ENCODE measurements around the gene FHOD3. TPM values are rescaled to one million over a fixed set of nuclear protein-coding genes. Genes with fewer than 3 reads are reported as not detected.

The FHOD3 gene
- total RNA-seq, 1 donor from 2014 or later: 346 TPM

DNA sequence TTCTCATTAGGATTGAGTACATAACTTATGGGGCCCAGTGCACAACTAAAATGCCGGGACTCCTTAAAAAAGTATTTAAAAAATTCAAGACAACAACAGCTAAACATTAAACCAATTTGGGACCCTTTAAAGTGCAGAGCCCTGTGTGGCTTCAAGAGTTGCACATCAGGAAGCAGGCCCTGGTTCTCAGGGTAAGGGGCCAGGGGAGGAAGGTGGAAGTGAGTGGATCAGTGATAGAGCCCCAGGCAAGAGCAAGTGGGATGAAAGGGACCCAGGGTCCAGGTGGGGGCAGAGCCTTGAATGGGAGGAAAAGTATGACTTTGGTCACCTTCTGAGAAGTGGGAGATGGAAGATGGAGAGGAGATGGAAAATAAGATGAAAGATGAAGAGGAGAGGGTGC, 2.3 kb upstream of the FHOD3 start:
- no peak overlapping the region for H3K4me3 ChIP-seq
- H3K36me3 ChIP-seq: no peaks in the 10 kb centered on the region
- TF ChIP-seq, protein P1, sequence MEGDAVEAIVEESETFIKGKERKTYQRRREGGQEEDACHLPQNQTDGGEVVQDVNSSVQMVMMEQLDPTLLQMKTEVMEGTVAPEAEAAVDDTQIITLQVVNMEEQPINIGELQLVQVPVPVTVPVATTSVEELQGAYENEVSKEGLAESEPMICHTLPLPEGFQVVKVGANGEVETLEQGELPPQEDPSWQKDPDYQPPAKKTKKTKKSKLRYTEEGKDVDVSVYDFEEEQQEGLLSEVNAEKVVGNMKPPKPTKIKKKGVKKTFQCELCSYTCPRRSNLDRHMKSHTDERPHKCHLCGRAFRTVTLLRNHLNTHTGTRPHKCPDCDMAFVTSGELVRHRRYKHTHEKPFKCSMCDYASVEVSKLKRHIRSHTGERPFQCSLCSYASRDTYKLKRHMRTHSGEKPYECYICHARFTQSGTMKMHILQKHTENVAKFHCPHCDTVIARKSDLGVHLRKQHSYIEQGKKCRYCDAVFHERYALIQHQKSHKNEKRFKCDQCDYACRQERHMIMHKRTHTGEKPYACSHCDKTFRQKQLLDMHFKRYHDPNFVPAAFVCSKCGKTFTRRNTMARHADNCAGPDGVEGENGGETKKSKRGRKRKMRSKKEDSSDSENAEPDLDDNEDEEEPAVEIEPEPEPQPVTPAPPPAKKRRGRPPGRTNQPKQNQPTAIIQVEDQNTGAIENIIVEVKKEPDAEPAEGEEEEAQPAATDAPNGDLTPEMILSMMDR (IDR thresholded peaks at IDR 0.05; ENCODE audit: borderline replicate concordance): no peak
- H3K9me3 ChIP-seq (replicated peaks): no peaks in the 10 kb centered on the region
- no peak for DNase-seq
- no peak overlapping the region for H3K27ac ChIP-seq (replicated peaks)
- peaks cover 38% of the 10 kb centered on the region for H3K27me3 ChIP-seq (ENCODE audit: low read depth)
- peaks cover 31% of the 10 kb centered on the region for H3K4me1 ChIP-seq
- intact Hi-C loops (cut with micrococcal nuclease): loop anchor here (5.0 kb wide), 1 partner anchor 277 kb away; no protein-coding TSS in a partner anchor

DNA sequence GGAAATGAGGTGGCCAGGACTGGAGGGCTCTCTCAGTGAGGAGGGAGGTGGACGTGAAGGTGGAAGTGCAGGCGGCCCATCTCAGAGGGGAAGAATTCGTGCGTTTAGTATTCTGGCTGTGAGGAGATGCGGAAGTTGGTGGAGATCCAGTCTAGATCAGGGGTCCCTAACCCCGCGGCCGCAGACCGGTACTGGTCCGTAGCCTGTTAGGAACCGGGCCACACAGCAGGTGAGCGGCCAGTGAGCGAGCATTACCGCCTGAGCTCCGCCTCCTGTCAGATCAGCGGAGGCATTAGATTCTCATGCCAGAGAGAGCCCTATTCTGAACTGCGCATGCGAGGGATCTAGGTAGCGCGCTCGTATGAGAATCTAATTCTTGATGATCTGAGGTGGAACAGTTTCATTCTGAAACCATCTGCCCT, 1.6 kb upstream of the FHOD3 start:
- intact Hi-C loops (cut with micrococcal nuclease): loop anchor here (5.0 kb wide), 1 partner anchor 276 kb away; no protein-coding TSS in a partner anchor
- peaks cover 37% of the 10 kb centered on the region for H3K4me1 ChIP-seq
- no peak overlapping the region for H3K27ac ChIP-seq (replicated peaks)
- no peak for DNase-seq
- H3K27me3 ChIP-seq (ENCODE audit: low read depth): peaks cover 44% of the 10 kb centered on the region
- no peaks in the 10 kb centered on the region for H3K9me3 ChIP-seq (replicated peaks)
- peak overlapping the region; percentile 89 for H3K4me3 ChIP-seq
- H3K36me3 ChIP-seq: no peaks in the 10 kb centered on the region
- TF ChIP-seq, protein P1 (IDR thresholded peaks at IDR 0.05; ENCODE audit: borderline replicate concordance): no peak

DNA sequence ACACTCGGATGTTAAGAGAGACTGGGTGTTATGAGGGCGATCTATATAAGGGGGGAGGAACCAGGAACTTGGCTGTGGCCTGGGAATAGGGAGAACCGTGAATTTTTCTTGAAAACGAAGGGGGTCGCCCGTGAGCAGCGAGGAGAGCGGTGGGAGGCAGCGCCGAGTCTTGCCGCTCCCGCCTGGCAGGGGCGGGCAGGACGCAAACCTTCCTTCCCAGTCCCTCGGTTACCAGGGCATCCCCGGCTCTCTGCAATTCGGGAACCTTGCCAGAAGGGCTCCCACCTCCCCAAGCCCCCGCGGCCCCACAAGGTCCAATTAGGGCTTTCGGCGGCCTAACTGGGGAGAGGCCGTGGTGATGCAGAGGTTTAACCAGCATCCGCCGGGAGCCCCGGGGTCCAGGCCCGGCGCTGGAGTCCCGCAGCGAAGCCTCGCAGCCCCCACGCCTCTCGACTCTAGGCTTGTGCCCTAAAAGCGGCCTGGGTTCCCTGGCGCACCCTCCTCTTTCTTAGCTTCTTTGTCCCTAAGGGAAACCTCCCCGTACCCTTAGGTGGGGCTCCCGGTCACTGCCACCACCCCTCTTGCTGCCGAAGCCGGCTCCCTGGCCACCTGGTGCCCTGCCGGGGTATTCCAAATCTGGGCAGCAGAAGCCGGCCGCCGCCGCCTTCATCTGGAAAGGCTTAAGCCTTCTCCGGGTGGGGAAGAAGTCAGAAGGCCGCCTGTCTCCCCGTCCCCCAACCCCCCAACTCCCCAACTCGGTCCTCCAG, 680 bp upstream of the FHOD3 start:
- Histone ChIP-seq H3K4me3 (peak overlapping the region; percentile 89), H3K36me3 (no peaks in the 10 kb centered on the region), H3K9me3 (replicated peaks) (no peaks in the 10 kb centered on the region), H3K4me1 (peaks cover 47% of the 10 kb centered on the region), H3K27me3 (ENCODE audit: low read depth) (peaks cover 44% of the 10 kb centered on the region), H3K27ac (replicated peaks) (peak overlapping the region; percentile 88)
- TF ChIP-seq, protein P1 (IDR thresholded peaks at IDR 0.05; ENCODE audit: borderline replicate concordance): no peak
- intact Hi-C loops (cut with micrococcal nuclease): loop anchor here (5.0 kb wide), 1 partner anchor 275 kb away; no protein-coding TSS in a partner anchor
- peak; percentile 60 for DNase-seq

DNA sequence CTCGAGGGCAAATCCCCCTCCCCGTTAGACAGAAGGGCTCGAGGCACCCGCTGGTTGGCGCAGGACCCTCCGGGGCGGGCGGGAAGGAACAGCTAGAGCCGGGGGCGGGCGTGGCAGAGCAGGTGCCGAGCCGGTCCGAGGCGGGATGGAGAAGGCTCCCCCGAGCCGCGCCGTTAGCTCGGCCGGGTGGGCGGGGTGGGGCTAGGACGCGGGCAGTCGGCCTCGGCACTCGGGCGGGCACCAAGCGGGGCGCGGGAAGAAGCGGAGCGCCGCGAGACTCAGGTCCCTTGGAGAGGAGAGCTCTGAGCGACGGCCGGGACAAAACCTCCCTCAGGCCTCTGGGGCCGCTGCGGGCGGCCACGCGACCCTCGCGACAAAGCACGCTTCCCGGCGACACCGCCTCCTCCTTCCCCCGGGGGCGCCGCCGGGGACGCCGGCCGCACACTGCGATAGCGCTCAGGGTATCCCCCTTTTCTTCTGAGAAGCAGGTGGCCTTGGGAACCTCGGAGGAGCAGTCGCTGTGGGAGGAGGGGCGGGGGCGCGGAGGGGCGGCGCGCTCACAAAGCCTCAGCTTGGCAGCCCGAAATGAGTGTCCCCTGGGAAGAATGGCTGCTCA, 721 bp downstream of the FHOD3 start:
- H3K27me3 ChIP-seq (ENCODE audit: low read depth): peaks cover 48% of the 10 kb centered on the region
- TF ChIP-seq, protein P1 (IDR thresholded peaks at IDR 0.05; ENCODE audit: borderline replicate concordance): no peak
- peak overlapping the region; percentile 88 for H3K27ac ChIP-seq (replicated peaks)
- no peak for DNase-seq
- peaks cover 61% of the 10 kb centered on the region for H3K4me1 ChIP-seq
- intact Hi-C loops (cut with micrococcal nuclease): loop anchor here (5.0 kb wide), 1 partner anchor 274 kb away; no protein-coding TSS in a partner anchor
- H3K9me3 ChIP-seq (replicated peaks): no peaks in the 10 kb centered on the region
- H3K4me3 ChIP-seq: peak overlapping the region; percentile 89
- H3K36me3 ChIP-seq: no peaks in the 10 kb centered on the region

DNA sequence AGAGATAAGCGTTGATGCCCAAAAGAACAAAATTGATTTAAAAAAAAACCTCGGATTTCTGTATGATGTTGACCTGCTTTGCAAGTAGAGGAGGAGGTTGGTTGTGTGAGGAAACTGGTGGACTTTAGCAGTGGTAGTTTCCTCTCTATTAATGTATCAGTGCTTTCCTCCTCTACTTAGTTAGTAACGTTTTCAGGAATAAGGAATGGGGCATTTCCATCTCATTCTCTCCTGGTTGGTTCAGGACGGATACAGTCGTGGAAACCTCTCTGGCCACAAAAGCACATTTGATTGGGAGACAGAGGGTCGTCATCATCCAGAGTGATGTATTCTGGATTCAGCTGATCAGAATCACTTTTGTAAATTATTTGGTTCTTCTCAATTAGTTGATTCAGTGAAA, 1.5 kb downstream of the FHOD3 start:
- H3K27me3 ChIP-seq (ENCODE audit: low read depth): peaks cover 48% of the 10 kb centered on the region
- intact Hi-C loops (cut with micrococcal nuclease): loop anchor here (5.0 kb wide), 1 partner anchor 273 kb away; no protein-coding TSS in a partner anchor

More for the DNA sequence above, 1.5 kb downstream of the FHOD3 start:
- TF ChIP-seq, protein P1 (IDR thresholded peaks at IDR 0.05; ENCODE audit: borderline replicate concordance): no peak
- no peak for DNase-seq
- no peaks in the 10 kb centered on the region for H3K36me3 ChIP-seq
- no peaks in the 10 kb centered on the region for H3K9me3 ChIP-seq (replicated peaks)
- H3K4me1 ChIP-seq: peaks cover 69% of the 10 kb centered on the region
- H3K4me3 ChIP-seq: peak overlapping the region; percentile 89
- peak overlapping the region; percentile 88 for H3K27ac ChIP-seq (replicated peaks)

Data from left ventricle myocardium inferior (tissue), 1 donor.